ENCODE data around the gene CNTNAP2.

DNA sequence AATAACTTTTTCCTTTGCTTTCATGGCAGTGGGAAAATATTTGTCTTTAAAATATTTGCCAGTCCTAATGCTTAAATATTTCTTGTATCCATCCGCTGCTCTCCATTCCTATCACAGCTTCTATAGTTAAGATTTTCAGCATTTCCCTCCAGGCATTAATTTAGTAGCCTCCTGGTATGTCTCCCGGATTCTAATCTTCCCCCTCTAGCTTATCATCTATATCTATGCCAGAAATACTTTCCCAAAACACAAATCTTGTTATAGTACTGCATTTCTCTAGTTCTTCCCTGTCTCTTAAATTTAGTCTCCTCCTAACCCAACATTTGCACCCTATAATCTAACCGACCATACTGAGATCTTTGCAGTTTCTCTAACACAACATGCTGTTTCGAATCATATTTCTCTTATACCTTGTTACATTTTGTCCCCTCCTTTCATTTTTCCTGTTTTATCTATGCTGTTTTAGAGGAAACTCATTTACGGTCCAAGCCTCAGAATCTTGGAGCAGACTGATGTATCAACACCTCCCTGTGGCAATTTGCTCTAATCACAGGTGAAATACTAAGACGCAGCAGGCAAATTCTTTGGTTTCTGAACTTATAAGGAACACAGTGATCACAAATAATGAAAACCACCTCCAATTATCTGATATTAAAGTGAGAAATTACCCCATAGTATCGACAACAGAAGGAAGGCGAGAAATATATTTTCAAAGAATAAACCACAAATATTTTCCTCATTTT, 10.3 kb downstream of the CNTNAP2 start:
- TF ChIP-seq, protein P1, sequence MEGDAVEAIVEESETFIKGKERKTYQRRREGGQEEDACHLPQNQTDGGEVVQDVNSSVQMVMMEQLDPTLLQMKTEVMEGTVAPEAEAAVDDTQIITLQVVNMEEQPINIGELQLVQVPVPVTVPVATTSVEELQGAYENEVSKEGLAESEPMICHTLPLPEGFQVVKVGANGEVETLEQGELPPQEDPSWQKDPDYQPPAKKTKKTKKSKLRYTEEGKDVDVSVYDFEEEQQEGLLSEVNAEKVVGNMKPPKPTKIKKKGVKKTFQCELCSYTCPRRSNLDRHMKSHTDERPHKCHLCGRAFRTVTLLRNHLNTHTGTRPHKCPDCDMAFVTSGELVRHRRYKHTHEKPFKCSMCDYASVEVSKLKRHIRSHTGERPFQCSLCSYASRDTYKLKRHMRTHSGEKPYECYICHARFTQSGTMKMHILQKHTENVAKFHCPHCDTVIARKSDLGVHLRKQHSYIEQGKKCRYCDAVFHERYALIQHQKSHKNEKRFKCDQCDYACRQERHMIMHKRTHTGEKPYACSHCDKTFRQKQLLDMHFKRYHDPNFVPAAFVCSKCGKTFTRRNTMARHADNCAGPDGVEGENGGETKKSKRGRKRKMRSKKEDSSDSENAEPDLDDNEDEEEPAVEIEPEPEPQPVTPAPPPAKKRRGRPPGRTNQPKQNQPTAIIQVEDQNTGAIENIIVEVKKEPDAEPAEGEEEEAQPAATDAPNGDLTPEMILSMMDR (conservative IDR thresholded peaks at IDR 0.05; ENCODE audit: low read length): peak; percentile 60
- TF ChIP-seq EZH2phosphoT487 (IDR thresholded peaks at IDR 0.05; ENCODE audit: borderline replicate concordance, low read depth, low read length): no peak
